Prostate gland (tissue), 2 donors: ENCODE measurements around the gene POLR3C.

Source experiments
- CTCF ChIP-seq, 4 experiments: fragments of 200-600 bp in 2 of 4; fragments of 450-650 bp in 2 of 4; sonication (generic) in 2 of 4; IDR thresholded peaks; 1 replicate in 3 of 4; 2 replicates in 1 of 4; pipeline ENCODE4 v1.5.1; 2016 to 2019; ENCODE audit warnings: antibody characterized with exemption in 4 of 4, mild to moderate bottlenecking in 2 of 4, moderate library complexity in 2 of 4
- POLR2AphosphoS5 ChIP-seq: sonication (generic); formaldehyde crosslinking; IDR thresholded peaks from one replicate; pipeline ENCODE4 v1.6.1; 2017; ENCODE audit warnings: antibody characterized with exemption

- TF ChIP-seq POLR2AphosphoS5, result no peak
- no peak for TF ChIP-seq CTCF (IDR thresholded peaks at IDR 0.05)
These were observed 38.5 kb upstream of the POLR3C start for GRCh38 chr1:145785547-145785946.
